Kidney (tissue), 14 donors: ENCODE data around the gene ARHGAP26. TPM values are rescaled to one million over a fixed set of nuclear protein-coding genes. Genes with fewer than 3 reads are reported as not detected.

Experiments
- DNase-seq, 5 donors: peaks; one replicate each; pipeline ENCODE4 v3.0.0-alpha.2; 2013 to 2020
- FAIRE-seq: peaks from 2 replicates; lab custom pipeline; 2012; peaks lifted over from hg19 to GRCh38; lab: Jason Lieb, UNC
- H3K27ac ChIP-seq, 2 donors: one replicate each; pipeline ENCODE4 v1.7.0; 2013; ENCODE audit warnings: low read depth in 2 of 2, low read length in 2 of 2, inconsistent platforms in 1 of 2
- H3K27me3 ChIP-seq: one replicate; pipeline ENCODE4 v1.7.1; 2013; ENCODE audit warnings: low read length, inconsistent platforms; ENCODE audit not compliant: control insufficient read depth, insufficient read depth
- H3K36me3 ChIP-seq, 3 donors: one replicate each; pipeline versions ENCODE4 v1.7.0 to v1.7.1; 2013; ENCODE audit warnings: low read length in 3 of 3, control low read depth in 1 of 3, inconsistent platforms in 1 of 3; ENCODE audit not compliant: insufficient read depth in 3 of 3, control insufficient read depth in 2 of 3
- H3K4me1 ChIP-seq, 3 donors: one replicate each; pipeline versions ENCODE4 v1.7.0 to v1.7.1; 2013; ENCODE audit warnings: low read length in 3 of 3, inconsistent platforms in 1 of 3, low read depth in 1 of 3; ENCODE audit not compliant: control insufficient read depth in 2 of 3, insufficient read depth in 2 of 3
- H3K4me3 ChIP-seq, 3 donors: one replicate each; pipeline versions ENCODE4 v1.7.0 to v1.8.1; 2013; ENCODE audit warnings: low read length in 3 of 3, control low read depth in 1 of 3, inconsistent platforms in 1 of 3
- H3K9ac ChIP-seq, 3 donors: one replicate each; pipeline versions ENCODE4 v1.7.0 to v1.7.1; 2013; ENCODE audit warnings: low read length in 3 of 3, control low read depth in 1 of 3, inconsistent platforms in 1 of 3
- H3K9me3 ChIP-seq, 3 donors: one replicate each; pipeline versions ENCODE4 v1.7.0 to v1.7.1; 2013; ENCODE audit warnings: low read length in 3 of 3, control low read depth in 1 of 3, inconsistent platforms in 1 of 3; ENCODE audit not compliant: control insufficient read depth in 2 of 3, insufficient read depth in 1 of 3
- intact Hi-C: fragments of 100-400 bp; cut with DNase I; formaldehyde crosslinking; loops from one replicate; pipeline ENCODE4 v1.11.1; 2022
- polyA plus RNA-seq: library from polyadenylated mRNA; stranded (reverse); fragments of 350-450 nt; fragmentation: Illumina TruSeq; extraction: RNeasy Lipid Tissue Mini Kit (QIAGEN cat#74804); gene quantifications from one replicate; pipeline ENCODE4 v1.2.3, GENCODE V29; 2014; ENCODE audit warnings: low read depth, low replicate concordance; ENCODE audit not compliant: insufficient read depth
- total RNA-seq: library from RNA; stranded (reverse); fragmentation: NEBNext Ultra II Directional; extraction: Animal tissue kit (Norgen Biotek cat#: 25700); gene quantifications from one replicate; pipeline ENCODE4 v1.2.1, GENCODE V29; 2021
- TF ChIP-seq, protein P1 (sequence below): IDR thresholded peaks from 3 replicates; pipeline ENCODE4 v1.5.1; 2012; ENCODE audit warnings: mild to moderate bottlenecking, moderate library complexity, borderline replicate concordance; ENCODE audit not compliant: insufficient read depth; ENCODE audit errors: extremely low read depth
- donor health status: control.
- donor health status: control.
- donor health status: control.
- donor health status: control.
- donor health status: control.
- donor health status: DM: yes; HTN: yes; CAD: no.
- donor health status: Normal renal cell carcinoma (clear cell type).

Gene ARHGAP26
- total and polyA plus RNA-seq, 2 donors from 2014 or later = 2.5 to 85.7 TPM

DNA sequence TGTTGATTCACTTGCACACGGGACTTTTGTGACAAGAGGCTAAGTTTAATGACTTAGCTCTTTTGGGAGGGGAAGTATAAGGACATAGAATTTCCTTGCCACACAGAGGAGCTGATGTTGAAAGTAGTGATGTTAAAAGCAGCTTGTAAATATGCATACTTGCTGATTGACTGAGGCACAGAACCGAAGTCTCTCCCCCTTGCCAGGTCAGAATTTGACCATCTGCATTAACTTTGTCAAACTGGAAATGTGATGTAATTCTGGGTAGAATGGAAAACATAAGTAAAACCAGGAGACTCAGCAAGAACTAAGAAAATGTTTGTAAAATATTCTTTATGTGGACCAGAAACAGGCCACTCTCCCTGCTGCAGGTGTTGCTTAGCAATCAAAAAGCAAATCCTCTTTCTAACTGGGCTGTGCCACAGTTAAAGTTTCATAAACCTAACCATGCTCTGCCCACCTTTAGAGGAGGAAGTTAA, 349.2 kb downstream of the ARHGAP26 start:
- no peaks in the 10 kb centered on the region for H3K27me3 ChIP-seq
- no peak overlapping the region for H3K9ac ChIP-seq
- no peaks in the 10 kb centered on the region for H3K9me3 ChIP-seq
- FAIRE-seq (no peak), DNase-seq (no peak)
- no peaks in the 10 kb centered on the region for H3K36me3 ChIP-seq
- intact Hi-C loops = no loop called here
- peaks cover 0 to 4% (median 3%) of the 10 kb centered on the region in 3 donors for H3K4me1 ChIP-seq
- TF ChIP-seq, protein P1, sequence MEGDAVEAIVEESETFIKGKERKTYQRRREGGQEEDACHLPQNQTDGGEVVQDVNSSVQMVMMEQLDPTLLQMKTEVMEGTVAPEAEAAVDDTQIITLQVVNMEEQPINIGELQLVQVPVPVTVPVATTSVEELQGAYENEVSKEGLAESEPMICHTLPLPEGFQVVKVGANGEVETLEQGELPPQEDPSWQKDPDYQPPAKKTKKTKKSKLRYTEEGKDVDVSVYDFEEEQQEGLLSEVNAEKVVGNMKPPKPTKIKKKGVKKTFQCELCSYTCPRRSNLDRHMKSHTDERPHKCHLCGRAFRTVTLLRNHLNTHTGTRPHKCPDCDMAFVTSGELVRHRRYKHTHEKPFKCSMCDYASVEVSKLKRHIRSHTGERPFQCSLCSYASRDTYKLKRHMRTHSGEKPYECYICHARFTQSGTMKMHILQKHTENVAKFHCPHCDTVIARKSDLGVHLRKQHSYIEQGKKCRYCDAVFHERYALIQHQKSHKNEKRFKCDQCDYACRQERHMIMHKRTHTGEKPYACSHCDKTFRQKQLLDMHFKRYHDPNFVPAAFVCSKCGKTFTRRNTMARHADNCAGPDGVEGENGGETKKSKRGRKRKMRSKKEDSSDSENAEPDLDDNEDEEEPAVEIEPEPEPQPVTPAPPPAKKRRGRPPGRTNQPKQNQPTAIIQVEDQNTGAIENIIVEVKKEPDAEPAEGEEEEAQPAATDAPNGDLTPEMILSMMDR = no peak
- H3K27ac ChIP-seq = no peak overlapping the region
- H3K4me3 ChIP-seq = no peak overlapping the region

DNA sequence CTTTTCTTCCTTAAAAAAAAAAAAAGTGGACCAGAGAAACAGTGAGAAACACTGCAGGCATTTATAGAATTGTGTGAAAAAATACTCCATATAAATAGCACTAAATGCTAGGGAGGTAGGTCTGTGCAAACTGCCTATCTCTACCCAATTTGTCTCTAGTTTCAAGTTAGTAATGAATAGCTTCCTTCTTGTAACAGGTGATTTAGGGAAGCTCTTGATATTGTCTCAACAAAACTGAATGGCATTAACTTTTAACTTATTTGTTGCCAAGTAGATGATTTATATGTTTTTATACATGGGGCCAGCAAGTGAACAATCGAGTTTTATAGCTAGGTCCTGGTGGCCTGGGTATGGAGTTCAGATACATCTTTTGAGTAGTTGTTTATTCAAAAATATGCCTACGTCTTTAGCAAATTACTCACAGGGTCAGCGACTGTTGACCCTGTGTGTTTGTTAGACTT, 349.7 kb downstream of the ARHGAP26 start:
- FAIRE-seq (no peak), DNase-seq (no peak)
- H3K27ac ChIP-seq = no peak overlapping the region

DNA sequence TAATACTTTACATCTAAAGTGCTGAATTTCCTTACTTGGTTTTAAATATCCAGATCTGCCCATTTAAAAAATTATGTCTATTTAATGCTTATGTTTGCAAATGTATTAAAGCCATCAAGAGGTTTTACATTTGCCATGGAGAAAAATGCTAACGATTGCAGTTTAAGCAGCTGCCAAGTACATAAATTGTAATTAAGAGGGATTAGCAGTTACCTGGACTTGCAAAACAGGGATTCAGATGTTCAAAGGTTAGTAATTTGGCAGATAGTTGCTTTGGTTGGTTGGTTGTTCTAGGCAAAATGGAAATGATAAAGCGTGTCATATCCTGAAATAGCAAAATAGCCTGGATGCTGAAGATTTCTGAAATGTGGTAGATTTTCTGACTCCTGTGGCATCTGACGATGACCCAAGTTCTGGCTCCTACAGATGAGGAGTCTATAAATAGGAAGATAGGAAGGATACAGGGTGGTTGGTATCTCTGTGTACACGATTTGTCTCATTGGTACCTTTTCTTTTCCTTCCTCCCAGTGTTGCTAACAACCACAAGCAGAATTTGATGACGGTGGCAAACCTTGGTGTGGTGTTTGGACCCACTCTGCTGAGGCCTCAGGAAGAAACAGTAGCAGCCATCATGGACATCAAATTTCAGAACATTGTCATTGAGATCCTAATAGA, 350.4 kb downstream of the ARHGAP26 start:
- no peaks in the 10 kb centered on the region for H3K9me3 ChIP-seq
- H3K36me3 ChIP-seq = no peaks in the 10 kb centered on the region
- no peak overlapping the region for H3K27ac ChIP-seq
- H3K4me1 ChIP-seq = peaks cover 0 to 4% (median 3%) of the 10 kb centered on the region in 3 donors
- TF ChIP-seq, protein P1 = no peak
- no peak overlapping the region for H3K9ac ChIP-seq
- no peak for DNase-seq
- no peak overlapping the region for H3K4me3 ChIP-seq
- intact Hi-C loops = no loop called here
- no peaks in the 10 kb centered on the region for H3K27me3 ChIP-seq
- no peak for FAIRE-seq

More for the DNA sequence above, 349.7 kb downstream of the ARHGAP26 start:
- no peak overlapping the region for H3K4me3 ChIP-seq
- no peaks in the 10 kb centered on the region for H3K9me3 ChIP-seq
- no peak overlapping the region for H3K9ac ChIP-seq
- intact Hi-C loops = no loop called here
- TF ChIP-seq, protein P1 = no peak
- H3K4me1 ChIP-seq = peaks cover 0 to 4% (median 3%) of the 10 kb centered on the region in 3 donors
- no peaks in the 10 kb centered on the region for H3K27me3 ChIP-seq
- no peaks in the 10 kb centered on the region for H3K36me3 ChIP-seq

DNA sequence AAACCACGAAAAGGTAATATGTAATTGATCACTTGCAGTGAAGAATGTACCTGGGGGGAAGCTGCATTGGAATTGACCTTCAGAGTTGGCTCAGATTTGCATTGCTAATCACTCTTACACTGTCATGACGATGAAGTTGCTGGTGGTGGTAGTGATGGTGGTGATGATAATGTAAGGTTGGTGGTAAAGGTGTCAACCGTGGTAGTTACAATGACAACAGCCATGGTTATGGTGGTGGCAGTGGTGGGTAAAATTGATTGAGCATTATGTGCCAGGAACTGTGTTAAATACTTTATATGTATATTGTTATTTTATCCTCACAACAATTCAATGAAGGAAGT, 350.9 kb downstream of the ARHGAP26 start:
- H3K27ac ChIP-seq = no peak overlapping the region
- H3K4me3 ChIP-seq = no peak overlapping the region
- H3K36me3 ChIP-seq = no peaks in the 10 kb centered on the region
- intact Hi-C loops = no loop called here
- DNase-seq (no peak), FAIRE-seq (no peak)
- peaks cover under 1 to 8% (median 4%) of the 10 kb centered on the region in 3 donors for H3K4me1 ChIP-seq
- TF ChIP-seq, protein P1 = no peak
- H3K9ac ChIP-seq = no peak overlapping the region
- H3K9me3 ChIP-seq = no peaks in the 10 kb centered on the region
- no peaks in the 10 kb centered on the region for H3K27me3 ChIP-seq
